ENCODE data around the gene KCNN4.
A peak's percentile ranks its signal among the peaks of the same experiment; 100 is the strongest.

DNA sequence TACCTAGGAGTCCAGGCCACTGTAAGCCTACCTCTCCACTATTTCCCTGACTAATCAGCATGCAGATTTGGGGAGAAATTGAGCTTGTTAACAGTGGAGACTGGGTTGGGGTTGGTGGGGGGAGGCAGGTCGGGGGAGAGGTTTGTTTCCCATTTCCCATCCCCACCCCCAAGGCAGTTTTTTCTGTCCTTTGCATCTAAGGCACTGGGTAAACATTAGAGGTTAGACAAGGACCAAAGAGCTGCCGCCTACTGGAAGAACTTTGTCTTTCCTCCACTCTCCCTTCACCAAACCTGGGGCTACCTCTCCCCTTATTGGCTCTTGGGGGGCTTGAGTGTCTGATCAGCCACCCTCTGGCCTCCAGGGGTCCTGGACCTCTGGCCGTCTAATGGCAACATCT lies 953 bp downstream of the KCNN4 start:
- TF ChIP-seq, protein P1, sequence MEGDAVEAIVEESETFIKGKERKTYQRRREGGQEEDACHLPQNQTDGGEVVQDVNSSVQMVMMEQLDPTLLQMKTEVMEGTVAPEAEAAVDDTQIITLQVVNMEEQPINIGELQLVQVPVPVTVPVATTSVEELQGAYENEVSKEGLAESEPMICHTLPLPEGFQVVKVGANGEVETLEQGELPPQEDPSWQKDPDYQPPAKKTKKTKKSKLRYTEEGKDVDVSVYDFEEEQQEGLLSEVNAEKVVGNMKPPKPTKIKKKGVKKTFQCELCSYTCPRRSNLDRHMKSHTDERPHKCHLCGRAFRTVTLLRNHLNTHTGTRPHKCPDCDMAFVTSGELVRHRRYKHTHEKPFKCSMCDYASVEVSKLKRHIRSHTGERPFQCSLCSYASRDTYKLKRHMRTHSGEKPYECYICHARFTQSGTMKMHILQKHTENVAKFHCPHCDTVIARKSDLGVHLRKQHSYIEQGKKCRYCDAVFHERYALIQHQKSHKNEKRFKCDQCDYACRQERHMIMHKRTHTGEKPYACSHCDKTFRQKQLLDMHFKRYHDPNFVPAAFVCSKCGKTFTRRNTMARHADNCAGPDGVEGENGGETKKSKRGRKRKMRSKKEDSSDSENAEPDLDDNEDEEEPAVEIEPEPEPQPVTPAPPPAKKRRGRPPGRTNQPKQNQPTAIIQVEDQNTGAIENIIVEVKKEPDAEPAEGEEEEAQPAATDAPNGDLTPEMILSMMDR (IDR thresholded peaks at IDR 0.05) = peak; percentile 59; the same call in 1 of the 2 replicates
- TF ChIP-seq POLR2AphosphoS5 (IDR thresholded peaks at IDR 0.05; ENCODE audit: low read depth, low read length) = no peak
- TF ChIP-seq, protein P2, sequence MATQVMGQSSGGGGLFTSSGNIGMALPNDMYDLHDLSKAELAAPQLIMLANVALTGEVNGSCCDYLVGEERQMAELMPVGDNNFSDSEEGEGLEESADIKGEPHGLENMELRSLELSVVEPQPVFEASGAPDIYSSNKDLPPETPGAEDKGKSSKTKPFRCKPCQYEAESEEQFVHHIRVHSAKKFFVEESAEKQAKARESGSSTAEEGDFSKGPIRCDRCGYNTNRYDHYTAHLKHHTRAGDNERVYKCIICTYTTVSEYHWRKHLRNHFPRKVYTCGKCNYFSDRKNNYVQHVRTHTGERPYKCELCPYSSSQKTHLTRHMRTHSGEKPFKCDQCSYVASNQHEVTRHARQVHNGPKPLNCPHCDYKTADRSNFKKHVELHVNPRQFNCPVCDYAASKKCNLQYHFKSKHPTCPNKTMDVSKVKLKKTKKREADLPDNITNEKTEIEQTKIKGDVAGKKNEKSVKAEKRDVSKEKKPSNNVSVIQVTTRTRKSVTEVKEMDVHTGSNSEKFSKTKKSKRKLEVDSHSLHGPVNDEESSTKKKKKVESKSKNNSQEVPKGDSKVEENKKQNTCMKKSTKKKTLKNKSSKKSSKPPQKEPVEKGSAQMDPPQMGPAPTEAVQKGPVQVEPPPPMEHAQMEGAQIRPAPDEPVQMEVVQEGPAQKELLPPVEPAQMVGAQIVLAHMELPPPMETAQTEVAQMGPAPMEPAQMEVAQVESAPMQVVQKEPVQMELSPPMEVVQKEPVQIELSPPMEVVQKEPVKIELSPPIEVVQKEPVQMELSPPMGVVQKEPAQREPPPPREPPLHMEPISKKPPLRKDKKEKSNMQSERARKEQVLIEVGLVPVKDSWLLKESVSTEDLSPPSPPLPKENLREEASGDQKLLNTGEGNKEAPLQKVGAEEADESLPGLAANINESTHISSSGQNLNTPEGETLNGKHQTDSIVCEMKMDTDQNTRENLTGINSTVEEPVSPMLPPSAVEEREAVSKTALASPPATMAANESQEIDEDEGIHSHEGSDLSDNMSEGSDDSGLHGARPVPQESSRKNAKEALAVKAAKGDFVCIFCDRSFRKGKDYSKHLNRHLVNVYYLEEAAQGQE (IDR thresholded peaks at IDR 0.05; ENCODE audit: insufficient read depth in 1 of 2, low read depth in 2 of 2, low read length in 1 of 2) = no peak
- no peak for TF ChIP-seq SIN3A (IDR thresholded peaks at IDR 0.05; ENCODE audit: borderline replicate concordance, insufficient read depth, low read depth, low read length)
- TF ChIP-seq TCF7L2 (IDR thresholded peaks at IDR 0.05; ENCODE audit: low read depth, low read length) = 0 out of 2 replicates have a peak, but pooled peaks have one; percentile 39
